NCI-H2029 treated with DMSO at 0.1 percent for 48 hours (cell line): ENCODE data around the gene CCL20.
A peak's percentile ranks its signal among the peaks of the same experiment; 100 is the strongest.
"Not testable (repeated sequence)": the region's sequence is repeated elsewhere in the genome, so short reads cannot be mapped to it uniquely, and the experiment has no call there.

Experiments
- DNase-seq: peaks from one replicate; lab custom pipeline; 2025; lab: John Stamatoyannopoulos, UW

The CCL20 gene, protein sequence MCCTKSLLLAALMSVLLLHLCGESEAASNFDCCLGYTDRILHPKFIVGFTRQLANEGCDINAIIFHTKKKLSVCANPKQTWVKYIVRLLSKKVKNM

GRCh38 chr2:227813562-227814353, at the start of gene CCL20:
CCL20 (plus strand) TSS chr2:227813842; CDS start chr2:227813912, 70 bp downstream.
- DNase-seq, result no peak

DNA sequence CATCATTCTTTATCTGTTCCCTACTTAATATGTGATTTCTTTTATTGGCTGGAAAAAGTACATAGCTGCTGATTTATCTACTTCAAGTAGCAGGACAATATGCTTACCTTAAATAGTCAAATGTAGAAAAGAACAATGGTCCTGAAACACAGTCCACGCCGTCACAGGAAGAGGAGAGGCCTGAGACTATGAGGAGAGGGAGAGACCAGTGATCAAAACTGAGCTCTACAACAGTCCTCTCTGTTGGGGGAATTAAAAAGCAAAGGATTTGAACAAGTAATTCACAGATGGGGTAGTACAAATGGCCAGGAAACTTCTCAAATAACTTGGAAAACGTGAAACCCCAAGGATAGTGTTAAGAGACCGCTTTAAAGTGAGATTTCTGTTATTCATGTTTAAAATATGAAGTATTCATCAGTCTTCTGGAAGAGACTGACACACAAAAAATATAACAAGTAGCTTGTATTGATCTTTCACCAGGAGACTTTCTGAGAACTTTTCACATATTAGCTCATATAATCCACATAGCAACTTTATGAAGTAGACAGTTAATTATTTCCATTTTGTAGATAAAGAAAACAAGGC, 47.8 kb upstream of the CCL20 start:
- no peak for DNase-seq

- peak; percentile 56 for DNase-seq
Measured at GRCh38 chr2:227766373-227766883, 47.2 kb upstream of the CCL20 start.

DNA sequence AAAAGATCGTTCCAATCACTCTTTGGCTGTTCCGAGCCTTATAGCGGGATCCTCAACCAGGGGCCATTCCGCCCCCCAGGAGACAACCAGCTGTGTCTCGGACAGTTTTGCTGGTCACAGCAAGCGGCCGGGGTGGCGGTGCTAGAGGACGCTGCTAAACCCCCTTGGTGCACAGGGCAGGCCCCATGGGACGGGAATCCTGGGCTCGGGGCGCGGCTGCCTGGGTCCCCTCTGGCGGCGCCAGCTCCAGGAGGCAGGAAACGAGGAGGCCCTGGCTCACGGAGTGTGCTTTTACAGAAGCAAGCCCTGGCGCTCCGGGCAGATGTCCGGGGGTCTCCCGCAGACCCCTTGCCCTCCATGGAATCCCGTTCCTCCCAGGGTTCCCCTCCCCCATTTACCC, 45.8 kb upstream of the CCL20 start:
- no peak for DNase-seq

GRCh38 chr2:227772197-227772661, 41.4 kb upstream of the CCL20 start:
- DNase-seq, result peak; percentile 68

- DNase-seq, result no peak
Measured at GRCh38 chr2:227772932-227773331, 40.7 kb upstream of the CCL20 start.

DNA sequence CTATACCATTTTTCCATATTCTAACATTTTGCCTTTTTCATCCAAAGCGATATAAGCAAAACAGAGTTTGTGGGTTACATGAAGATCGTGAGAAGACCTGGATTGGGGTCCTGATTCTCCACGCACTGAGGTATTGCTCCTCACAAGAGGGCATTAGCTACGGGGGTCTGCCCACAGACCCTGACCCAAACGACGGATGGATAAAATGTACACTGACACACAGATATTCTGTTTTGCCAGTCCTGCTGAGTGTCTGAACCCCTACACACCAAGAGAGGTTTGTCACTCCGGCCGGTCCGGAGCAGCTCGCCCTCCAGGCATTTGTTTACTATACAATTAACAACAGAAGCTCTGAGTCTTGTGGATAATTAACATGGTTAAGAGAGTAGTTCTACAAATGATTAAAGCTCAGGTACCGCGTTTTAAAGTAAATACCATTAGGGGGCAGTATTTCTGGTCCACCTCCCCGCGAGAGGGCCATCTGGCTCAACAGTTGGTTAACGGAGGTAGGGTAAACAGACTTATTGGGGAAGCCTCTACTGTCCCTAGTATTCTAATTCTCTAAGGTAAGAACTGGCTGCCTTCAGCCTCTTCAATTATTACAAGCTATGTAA, 39.5 kb upstream of the CCL20 start:
- DNase-seq, result no peak

DNA sequence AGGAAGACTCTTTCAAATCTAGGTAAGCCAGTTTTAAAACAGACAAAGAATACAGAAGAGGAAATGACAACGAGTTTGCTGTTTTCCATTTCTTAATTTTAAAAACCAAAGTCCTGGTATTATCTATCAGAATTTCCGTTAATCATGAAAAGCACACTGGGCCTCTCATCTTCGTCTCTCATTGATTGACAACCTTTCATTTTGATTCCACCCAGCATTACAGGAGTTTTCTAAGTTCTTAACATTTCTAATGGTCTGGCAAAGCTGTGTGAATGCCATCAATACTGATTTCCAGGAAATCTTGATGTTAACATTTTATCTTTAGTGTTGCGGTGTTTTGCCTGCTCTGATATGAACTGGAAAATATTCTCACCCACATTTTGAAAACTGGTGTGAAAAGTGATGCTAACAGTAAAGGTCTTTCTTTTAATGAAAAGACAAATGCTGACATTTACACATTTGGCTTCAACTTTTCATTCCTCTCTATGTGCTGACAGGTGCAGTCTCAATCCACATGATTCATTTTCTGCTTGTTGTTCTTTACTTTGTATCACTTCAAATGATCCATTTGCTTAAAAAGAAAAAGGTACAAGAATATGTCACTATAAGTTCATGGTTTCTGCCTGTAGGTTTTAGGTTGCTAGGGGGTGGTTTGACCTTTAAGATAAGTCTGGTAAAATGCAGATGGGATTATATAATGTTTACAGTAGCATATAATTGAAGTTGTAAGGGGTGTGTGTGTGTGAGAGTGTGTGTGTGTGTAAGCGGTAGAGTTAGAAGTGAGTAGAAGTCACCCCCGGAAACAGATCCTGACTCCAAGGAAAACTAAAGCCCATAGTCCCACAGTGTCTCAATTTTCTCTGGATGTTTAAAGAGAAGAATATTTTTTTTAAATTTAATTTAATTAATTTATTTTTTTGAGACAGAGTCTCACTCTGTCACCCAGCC, 38.5 kb upstream of the CCL20 start:
- no peak for DNase-seq

GRCh38 chr2:227780981-227781615, 32.5 kb upstream of the CCL20 start:
- no peak for DNase-seq

DNA sequence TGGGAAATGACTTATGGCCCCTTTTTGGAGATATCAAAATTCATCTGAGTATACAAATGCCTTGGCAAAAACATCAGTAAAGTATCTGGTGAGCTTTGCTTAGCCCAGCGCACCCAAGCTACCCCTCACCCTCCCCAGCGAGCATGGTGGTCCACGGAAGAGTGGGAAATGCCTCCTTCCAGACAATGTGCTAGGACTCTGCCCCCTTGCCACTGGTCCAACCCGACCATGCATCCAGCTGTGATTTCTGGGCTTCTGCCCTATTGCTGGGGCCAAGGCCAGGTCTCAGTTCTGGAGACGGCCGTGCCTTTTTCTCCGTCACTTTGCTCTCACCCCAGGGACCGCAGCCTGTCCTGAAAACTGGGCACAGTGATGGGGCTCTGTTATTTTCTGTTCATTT, 31.8 kb upstream of the CCL20 start:
- DNase-seq, result no peak

DNA sequence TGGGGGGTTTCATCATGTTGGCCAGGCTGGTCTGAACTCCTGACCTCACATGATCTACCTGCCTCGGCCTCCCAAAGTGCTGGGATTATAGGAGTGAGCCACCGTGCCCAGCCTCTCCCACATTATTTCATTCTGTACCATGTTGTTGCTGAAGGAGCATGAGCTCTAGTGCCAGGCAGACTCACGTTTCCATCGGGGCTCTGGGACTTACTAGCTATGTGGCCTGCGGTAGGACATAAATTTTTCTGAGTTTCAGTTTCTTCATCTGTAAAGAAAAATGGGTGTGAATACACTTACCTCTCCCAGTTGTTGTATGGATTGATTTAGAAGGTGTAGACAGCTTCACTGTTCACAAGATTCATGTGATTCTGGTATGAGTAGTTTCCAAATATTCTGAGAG, 30.8 kb upstream of the CCL20 start:
- DNase-seq, result no peak

DNA sequence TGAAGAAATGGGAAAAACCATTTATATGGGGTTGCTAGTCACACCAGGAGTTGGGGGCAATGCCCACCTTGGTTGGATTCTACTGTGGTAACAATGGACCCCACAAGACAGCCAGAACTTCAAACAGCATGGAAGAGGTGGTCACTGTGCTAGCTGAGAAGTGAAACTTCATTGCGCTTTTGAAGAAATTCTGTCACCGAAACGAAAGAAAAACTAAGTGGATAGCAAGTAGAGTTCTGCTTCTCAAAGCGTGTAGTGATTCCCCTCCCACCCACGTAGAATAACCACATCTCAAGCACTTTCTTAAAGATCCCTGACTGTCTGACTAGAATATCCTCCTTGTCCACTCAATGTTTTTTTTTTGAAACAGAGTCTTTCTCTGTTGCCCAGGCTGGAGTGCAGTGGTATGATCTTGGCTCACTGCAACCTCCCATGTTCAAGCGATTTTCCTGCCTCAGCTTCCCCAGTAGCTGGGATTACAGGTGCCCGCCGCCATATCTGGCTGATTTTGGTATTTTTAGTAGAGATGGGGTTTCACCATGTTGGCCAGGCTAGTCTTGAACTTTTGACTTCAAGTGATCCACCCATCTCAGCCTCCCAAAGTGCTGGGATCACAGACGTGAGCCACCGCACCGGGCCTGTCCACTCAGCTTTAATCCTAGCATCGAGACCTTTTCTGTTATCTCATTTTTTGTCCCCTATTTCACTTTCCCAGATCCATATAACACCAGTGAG, 30.1 kb upstream of the CCL20 start:
- DNase-seq, result no peak

DNA sequence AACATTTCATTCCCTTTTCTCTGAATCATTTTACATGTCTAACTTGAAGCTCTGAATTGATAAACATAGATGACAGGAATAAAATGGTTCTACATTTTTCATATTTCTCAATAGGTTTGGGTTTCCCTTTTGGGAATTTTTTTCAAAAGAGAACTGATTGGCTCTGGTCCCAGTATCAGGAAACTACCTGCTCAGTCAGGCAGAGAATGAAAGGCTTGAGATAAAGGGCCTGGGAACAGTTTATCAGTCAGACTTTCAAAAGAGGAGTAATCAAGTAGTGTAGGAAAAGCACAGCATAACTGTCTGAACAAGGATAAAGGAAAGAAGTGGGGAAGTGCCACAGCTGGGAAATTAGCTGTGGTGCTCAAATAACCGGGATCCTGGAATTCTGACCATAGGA, 28.3 kb upstream of the CCL20 start:
- no peak for DNase-seq

DNA sequence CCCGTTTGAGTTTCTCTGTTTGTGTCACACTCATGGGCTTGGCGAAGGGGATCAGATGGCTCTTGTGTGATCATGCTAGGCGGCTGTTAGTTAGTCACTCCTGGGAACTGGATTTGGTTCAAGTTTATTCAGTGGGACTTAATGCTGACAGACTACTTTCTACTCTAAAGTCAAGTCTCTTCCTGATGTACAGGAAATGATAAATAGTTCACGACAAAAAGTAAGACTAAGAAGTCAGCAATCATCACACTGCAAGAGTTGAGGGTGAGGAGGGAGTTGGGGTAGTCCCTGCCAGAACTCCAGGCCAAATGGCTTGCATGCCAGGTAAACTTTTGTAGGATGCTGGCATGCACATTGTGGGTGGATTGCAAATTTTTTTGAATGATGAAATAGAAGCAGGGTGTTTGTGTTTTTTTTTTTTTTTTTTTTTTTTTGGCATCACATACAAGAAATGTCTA, 25.1 kb upstream of the CCL20 start:
- DNase-seq, result no peak

DNA sequence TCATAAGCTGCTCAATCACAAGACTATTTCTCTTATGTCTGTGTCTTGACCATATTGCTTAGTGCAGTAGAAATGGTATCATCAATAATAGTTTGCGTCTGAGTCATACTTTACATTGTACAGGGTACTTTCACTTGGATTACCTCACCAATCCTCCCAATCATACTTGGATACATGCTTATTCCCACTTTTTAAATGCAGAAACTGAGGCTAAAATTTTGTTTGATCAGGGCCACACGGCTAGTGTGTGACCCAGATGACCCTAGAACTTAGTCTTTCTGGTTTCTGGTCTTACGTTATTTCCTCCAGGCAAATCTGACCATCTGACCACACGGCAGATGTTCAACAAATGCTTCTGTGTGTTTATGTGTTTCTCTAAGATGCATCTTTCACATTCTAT, 23.8 kb upstream of the CCL20 start:
- no peak for DNase-seq

DNA sequence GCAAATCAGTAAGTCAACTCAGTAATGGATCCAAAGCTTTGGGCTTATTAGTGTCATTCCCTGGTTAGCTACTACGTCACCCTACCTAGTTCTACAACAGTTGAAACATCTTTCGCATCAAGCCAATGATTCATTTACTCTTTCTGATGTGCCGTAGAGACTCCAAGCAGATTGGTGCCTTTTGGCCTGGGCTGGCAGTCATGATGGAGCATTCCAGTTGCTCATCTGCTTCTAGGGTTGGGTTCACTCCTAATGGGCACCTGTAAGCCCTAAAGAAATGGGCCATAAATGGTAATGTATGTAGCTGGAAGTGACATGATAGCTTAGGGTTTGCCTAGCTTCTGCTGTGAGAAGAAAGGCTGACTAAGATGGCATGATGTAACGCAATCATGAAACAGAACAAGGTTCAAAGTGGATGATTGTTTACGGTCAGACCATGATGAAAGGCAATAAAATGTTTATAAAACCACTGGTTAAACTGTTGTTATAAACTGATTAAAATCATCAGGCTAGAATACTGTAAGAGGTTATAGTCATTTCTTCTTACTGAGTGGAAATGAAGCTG, 20.4 kb upstream of the CCL20 start:
- no peak for DNase-seq

GRCh38 chr2:227796045-227796711, 17.5 kb upstream of the CCL20 start:
- peak; percentile 16 for DNase-seq

DNA sequence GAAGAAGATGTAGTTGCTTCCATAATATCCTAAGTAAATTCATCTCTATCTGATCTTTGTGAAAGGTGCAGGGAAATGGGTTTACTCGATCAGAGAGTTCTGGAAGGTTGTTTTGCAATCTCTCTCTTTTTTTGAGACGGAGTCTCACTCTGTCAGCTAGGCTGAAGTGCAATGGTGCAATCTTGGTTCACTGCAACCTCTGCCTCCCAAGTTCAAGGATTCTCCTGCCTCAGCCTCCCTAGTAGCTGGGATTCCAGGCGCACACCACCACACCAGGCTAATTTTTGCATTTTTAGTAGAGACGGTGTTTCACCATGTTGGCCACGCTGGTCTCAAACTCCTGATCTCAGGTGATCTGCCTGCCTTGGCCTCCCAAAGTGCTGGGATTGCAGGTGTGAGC, 16.9 kb upstream of the CCL20 start:
- DNase-seq, result not testable (repeated sequence)

DNA sequence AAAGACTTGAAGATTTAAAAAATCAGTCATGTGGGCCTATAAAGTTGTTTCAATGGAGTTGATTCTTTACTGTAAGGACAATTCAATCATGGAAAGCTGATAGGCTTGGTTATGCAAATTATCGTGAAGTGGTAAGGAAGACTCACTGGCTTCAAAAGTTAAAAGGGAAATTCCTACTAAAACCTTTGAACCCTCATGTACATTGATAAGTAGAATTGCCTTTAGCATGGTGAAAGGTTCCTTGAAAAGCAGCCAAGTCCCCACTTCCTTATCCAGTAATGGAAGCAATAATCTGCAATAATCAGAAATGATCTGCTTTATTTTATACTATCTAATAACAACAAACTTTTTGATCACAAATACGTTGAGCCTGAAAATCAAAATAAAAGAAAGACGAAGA, 14.4 kb upstream of the CCL20 start:
- no peak for DNase-seq
